ENCODE measurements around the gene CHTF18.

DNA sequence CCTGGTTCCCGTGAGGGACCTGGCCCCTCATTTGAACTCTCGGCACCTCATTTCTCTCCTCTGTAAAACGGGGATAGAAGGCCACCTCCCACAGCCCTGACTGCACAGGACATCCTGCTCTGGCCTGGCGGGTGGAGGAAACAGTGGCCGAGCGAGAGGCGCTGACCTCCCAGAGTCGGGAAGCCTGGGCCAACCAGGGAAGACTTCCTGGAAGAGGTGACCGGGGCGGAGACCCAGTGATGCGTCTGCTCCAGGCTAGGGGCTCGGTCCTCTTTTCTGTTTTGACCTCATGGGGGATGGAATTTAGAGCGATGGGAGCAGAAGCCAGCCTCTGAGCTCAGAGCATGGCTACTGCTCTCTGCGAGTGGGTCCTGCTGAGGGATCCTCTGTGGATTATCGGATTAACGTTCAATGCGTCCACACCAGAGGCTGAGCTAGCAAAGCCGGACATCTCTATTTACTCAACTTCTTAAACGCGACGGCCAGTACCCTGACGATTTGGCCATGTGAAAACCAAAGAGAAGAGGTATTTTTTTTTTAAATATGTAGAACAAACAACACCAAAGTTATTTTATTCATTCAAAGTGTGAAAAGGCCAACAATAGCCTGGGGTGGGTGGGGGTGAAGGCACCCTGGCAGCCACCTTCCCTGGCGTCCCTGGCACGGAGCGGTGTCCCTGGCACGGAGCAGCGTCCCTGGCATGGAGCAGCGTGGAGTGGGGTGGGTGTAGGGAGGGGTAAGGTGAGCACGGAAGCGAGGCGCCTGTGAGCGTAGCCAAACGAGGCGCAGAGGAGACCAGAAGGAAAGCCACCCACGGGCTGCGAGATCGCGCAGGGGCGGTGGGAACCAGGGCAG, 37.0 kb upstream of the CHTF18 start:
- TF ChIP-seq EZH2 (IDR thresholded peaks at IDR 0.05; ENCODE audit: insufficient read depth, low read length), result no peak
- TF ChIP-seq, protein P1, sequence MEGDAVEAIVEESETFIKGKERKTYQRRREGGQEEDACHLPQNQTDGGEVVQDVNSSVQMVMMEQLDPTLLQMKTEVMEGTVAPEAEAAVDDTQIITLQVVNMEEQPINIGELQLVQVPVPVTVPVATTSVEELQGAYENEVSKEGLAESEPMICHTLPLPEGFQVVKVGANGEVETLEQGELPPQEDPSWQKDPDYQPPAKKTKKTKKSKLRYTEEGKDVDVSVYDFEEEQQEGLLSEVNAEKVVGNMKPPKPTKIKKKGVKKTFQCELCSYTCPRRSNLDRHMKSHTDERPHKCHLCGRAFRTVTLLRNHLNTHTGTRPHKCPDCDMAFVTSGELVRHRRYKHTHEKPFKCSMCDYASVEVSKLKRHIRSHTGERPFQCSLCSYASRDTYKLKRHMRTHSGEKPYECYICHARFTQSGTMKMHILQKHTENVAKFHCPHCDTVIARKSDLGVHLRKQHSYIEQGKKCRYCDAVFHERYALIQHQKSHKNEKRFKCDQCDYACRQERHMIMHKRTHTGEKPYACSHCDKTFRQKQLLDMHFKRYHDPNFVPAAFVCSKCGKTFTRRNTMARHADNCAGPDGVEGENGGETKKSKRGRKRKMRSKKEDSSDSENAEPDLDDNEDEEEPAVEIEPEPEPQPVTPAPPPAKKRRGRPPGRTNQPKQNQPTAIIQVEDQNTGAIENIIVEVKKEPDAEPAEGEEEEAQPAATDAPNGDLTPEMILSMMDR (IDR thresholded peaks at IDR 0.05; ENCODE audit: insufficient read depth, low read depth, low read length), result no peak
